ENCODE results near the gene CDKN1A.
"Not testable (repeated sequence)": the region's sequence is repeated elsewhere in the genome, so short reads cannot be mapped to it uniquely, and the experiment has no call there.

CDKN1A gene

GRCh38 chr6:36703081-36703606, 24.6 kb downstream of the CDKN1A start:
- no peak overlapping the region for H3K4me3 ChIP-seq (ENCODE audit: low read depth, low read length)
- TF ChIP-seq CTCF (IDR thresholded peaks at IDR 0.05; ENCODE audit: low read depth, low read length, missing control alignments), result no peak
- in situ Hi-C loops (cut with HindIII; ENCODE audit: low sequenced_read_pairs), result no loop called here
- no peak for DNase-seq (ENCODE audit: low read depth)

GRCh38 chr6:36703982-36704381, 25.5 kb downstream of the CDKN1A start:
- no peak overlapping the region for H3K4me3 ChIP-seq (ENCODE audit: low read depth, low read length)
- TF ChIP-seq CTCF (IDR thresholded peaks at IDR 0.05; ENCODE audit: low read depth, low read length, missing control alignments), result no peak
- DNase-seq (ENCODE audit: low read depth), result no peak
- in situ Hi-C loops (cut with HindIII; ENCODE audit: low sequenced_read_pairs), result no loop called here

DNA sequence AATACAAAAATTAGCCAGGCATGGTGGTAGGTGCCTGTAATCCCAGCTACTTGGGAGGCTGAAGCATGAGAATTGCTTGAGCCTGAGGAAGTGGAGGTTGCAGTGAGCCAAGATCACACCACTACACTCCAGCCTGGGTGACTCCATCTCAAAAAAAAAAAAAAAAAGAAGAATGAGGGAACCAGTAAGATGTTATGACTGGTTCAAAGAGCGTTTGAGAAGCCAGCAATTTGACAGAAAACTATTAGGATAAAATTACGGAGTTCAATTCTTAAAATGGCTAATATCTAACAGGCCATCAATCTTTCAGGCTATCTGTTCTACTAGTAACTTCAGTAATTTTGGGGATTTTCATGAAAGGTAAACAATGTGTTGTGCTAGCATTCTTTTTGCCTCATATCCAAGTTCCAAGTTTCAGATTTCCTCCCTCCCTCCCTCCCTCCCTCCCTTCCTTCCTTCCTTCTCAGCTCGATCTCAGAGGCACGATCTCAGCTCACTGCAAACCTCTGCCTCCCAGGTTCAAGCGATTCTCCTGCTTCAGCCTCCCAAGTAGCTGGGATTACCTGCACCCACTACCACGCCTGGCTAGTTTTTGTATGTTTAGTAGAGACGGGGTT, 26.6 kb downstream of the CDKN1A start:
- DNase-seq (ENCODE audit: low read depth); in situ Hi-C loops (cut with HindIII; ENCODE audit: low sequenced_read_pairs); H3K4me3 ChIP-seq (ENCODE audit: low read depth, low read length): not testable (repeated sequence)

DNA sequence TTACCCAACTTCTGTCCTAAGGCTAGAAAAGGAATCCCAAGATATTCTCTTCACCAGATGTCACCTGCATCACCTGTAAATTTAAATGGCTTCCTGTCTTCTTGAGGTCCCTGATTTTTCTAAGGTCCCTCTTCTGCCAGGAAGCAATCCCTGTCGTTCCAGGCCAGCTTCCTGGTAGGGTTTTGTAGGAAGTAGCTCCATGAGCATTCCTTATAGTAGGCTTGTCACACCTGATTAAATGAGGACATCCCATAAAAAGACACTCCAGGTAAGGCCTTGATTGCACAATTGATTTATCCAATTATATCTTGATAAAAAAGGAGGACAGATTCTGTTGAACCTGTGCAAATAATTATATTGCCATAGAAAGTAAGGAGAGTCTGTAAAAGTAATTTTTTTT, 27.8 kb downstream of the CDKN1A start:
- no peak for TF ChIP-seq CTCF (IDR thresholded peaks at IDR 0.05; ENCODE audit: low read depth, low read length, missing control alignments)
- no peak for DNase-seq (ENCODE audit: low read depth)
- in situ Hi-C loops (cut with HindIII; ENCODE audit: low sequenced_read_pairs), result no loop called here
- no peak overlapping the region for H3K4me3 ChIP-seq (ENCODE audit: low read depth, low read length)

DNA sequence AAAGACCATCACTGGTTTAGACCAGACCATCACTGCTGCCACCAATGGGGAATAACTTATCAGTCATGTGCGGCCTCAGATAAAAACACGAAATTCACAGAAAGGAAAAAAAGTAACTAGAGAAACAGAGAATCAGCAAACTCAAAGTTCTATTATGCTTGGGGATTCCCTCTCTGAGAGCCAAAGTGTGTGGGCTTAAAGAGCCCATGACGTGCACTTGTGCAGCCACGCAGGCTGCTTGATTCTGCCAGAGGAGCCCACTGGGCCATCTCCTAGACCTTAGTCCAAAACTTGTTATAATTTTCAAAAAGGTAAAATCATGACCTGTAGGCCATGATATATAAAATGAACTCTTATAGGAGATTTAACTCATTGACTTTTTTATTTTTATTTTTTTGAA, 34.3 kb downstream of the CDKN1A start:
- DNase-seq (ENCODE audit: low read depth), result no peak
- in situ Hi-C loops (cut with HindIII; ENCODE audit: low sequenced_read_pairs), result loop anchor here (5.0 kb wide), 1 partner anchor 91 kb away; no protein-coding TSS in a partner anchor

GRCh38 chr6:36713846-36714245, 35.3 kb downstream of the CDKN1A start:
- no peak for TF ChIP-seq CTCF (IDR thresholded peaks at IDR 0.05; ENCODE audit: low read depth, low read length, missing control alignments)

More for the DNA sequence above, 34.3 kb downstream of the CDKN1A start:
- H3K4me3 ChIP-seq (ENCODE audit: low read depth, low read length), result no peak overlapping the region
- no peak for TF ChIP-seq CTCF (IDR thresholded peaks at IDR 0.05; ENCODE audit: low read depth, low read length, missing control alignments)

GRCh38 chr6:36714511-36714910, 36.0 kb downstream of the CDKN1A start:
- in situ Hi-C loops (cut with HindIII; ENCODE audit: low sequenced_read_pairs), result loop anchor here (5.0 kb wide), 1 partner anchor 92 kb away; no protein-coding TSS in a partner anchor
- no peak overlapping the region for H3K4me3 ChIP-seq (ENCODE audit: low read depth, low read length)
- TF ChIP-seq CTCF (IDR thresholded peaks at IDR 0.05; ENCODE audit: low read depth, low read length, missing control alignments), result no peak
- no peak for DNase-seq (ENCODE audit: low read depth)

More at GRCh38 chr6:36713846-36714245, 35.3 kb downstream of the CDKN1A start:
- no peak for DNase-seq (ENCODE audit: low read depth)
- in situ Hi-C loops (cut with HindIII; ENCODE audit: low sequenced_read_pairs), result loop anchor here (5.0 kb wide), 1 partner anchor 92 kb away; no protein-coding TSS in a partner anchor
- no peak overlapping the region for H3K4me3 ChIP-seq (ENCODE audit: low read depth, low read length)

All from astrocyte of the cerebellum (primary cell).